SK-N-SH treated with all-trans-retinoic acid at 6 μM for 48 hours (cell line): Measurements from ENCODE around the gene TTC17.
"Not testable (repeated sequence)": the region's sequence is repeated elsewhere in the genome, so short reads cannot be mapped to it uniquely, and the experiment has no call there.

ENCODE experiments used
- ATAC-seq: fragments of 200-7000 bp; cut with Tn5 transposase; 3 replicates; pipeline ENCODE4 v1.9.1; 2020; ENCODE audit warnings: mild to moderate bottlenecking, moderate library complexity
- ARNTL ChIP-seq: fragments of 450-650 bp; formaldehyde crosslinking; IDR thresholded peaks from 2 replicates; pipeline ENCODE4 v1.5.0; 2020; ENCODE audit warnings: low read depth, mild to moderate bottlenecking, moderate library complexity, borderline replicate concordance
- BACH2 ChIP-seq: fragments of 250-450 bp; sonication (Bioruptor Pico); IDR thresholded peaks from 2 replicates; pipeline ENCODE4 v1.9.0; 2021; ENCODE audit warnings: mild to moderate bottlenecking, borderline replicate concordance
- CSDC2 ChIP-seq: fragments of 250-450 bp; sonication (Bioruptor Pico); IDR thresholded peaks from 2 replicates; pipeline ENCODE4 v1.5.0; 2020; ENCODE audit warnings: mild to moderate bottlenecking, moderate library complexity
- ESRRG ChIP-seq: fragments of 250-450 bp; sonication (Bioruptor Pico); IDR thresholded peaks from 2 replicates; pipeline ENCODE4 v1.6.1; 2021; ENCODE audit warnings: mild to moderate bottlenecking
- GLIS3 ChIP-seq: fragments of 250-450 bp; sonication (Bioruptor Pico); IDR thresholded peaks from 2 replicates; pipeline ENCODE4 v1.5.0; 2020; ENCODE audit warnings: mild to moderate bottlenecking, moderate library complexity
- ISL1 ChIP-seq: fragments of 250-450 bp; sonication (Bioruptor Pico); IDR thresholded peaks from 2 replicates; pipeline ENCODE4 v2.1.2; 2022; ENCODE audit warnings: mild to moderate bottlenecking, moderate library complexity
- OSR1 ChIP-seq: fragments of 250-450 bp; sonication (Bioruptor Pico); IDR thresholded peaks from 2 replicates; pipeline ENCODE4 v1.8.0; 2022; ENCODE audit warnings: moderate library complexity, mild to moderate bottlenecking, inconsistent platforms
- POU6F1 ChIP-seq: fragments of 250-450 bp; sonication (Bioruptor Pico); IDR thresholded peaks from 2 replicates; pipeline ENCODE4 v1.8.0; 2021; ENCODE audit warnings: low read depth, mild to moderate bottlenecking, moderate library complexity, borderline replicate concordance
- PPARA ChIP-seq: fragments of 250-450 bp; sonication (Bioruptor Pico); IDR thresholded peaks from 2 replicates; pipeline ENCODE4 v1.5.0; 2020; ENCODE audit warnings: mild to moderate bottlenecking, borderline replicate concordance
- RARB ChIP-seq: fragments of 250-450 bp; sonication (Bioruptor Pico); IDR thresholded peaks from 2 replicates; pipeline ENCODE4 v1.8.0; 2021; ENCODE audit warnings: mild to moderate bottlenecking, moderate library complexity
- SNAI2 ChIP-seq: fragments of 250-450 bp; sonication (Bioruptor Pico); IDR thresholded peaks from 2 replicates; pipeline ENCODE4 v1.5.0; 2020; ENCODE audit warnings: mild to moderate bottlenecking, moderate library complexity
- TCF4 ChIP-seq: fragments of 250-450 bp; sonication (Bioruptor Pico); IDR thresholded peaks from 2 replicates; pipeline ENCODE4 v1.8.0; 2021; ENCODE audit warnings: mild to moderate bottlenecking, moderate library complexity, borderline replicate concordance
- TOX ChIP-seq: fragments of 250-450 bp; sonication (Bioruptor Pico); IDR thresholded peaks from 2 replicates; pipeline ENCODE4 v1.8.0; 2021; ENCODE audit warnings: mild to moderate bottlenecking, moderate library complexity, borderline replicate concordance
- TSHZ2 ChIP-seq: fragments of 250-450 bp; sonication (Bioruptor Pico); IDR thresholded peaks from 2 replicates; pipeline ENCODE4 v1.5.0; 2020; ENCODE audit warnings: mild to moderate bottlenecking, moderate library complexity
- ZC3H10 ChIP-seq: fragments of 250-450 bp; sonication (Bioruptor Pico); IDR thresholded peaks from 2 replicates; pipeline ENCODE4 v1.5.1; 2021; ENCODE audit warnings: mild to moderate bottlenecking, moderate library complexity
- ZFP3 ChIP-seq: fragments of 250-450 bp; sonication (Bioruptor Pico); IDR thresholded peaks from 2 replicates; pipeline ENCODE4 v1.5.0; 2020; ENCODE audit warnings: mild to moderate bottlenecking, moderate library complexity
- ZFP30 ChIP-seq: fragments of 450-650 bp; formaldehyde crosslinking; IDR thresholded peaks from 2 replicates; pipeline ENCODE4 v1.5.0; 2022; ENCODE audit warnings: mild to moderate bottlenecking, moderate library complexity
- ZNF565 ChIP-seq: fragments of 450-650 bp; formaldehyde crosslinking; conservative IDR thresholded peaks from 2 replicates; pipeline ENCODE4 v1.5.0; 2020; ENCODE audit warnings: low read depth, mild to moderate bottlenecking, moderate library complexity
- ZNF70 ChIP-seq: fragments of 450-650 bp; formaldehyde crosslinking; IDR thresholded peaks from 2 replicates; pipeline ENCODE4 v1.5.0; 2020; ENCODE audit warnings: mild to moderate bottlenecking, moderate library complexity
- ZNF8 ChIP-seq: fragments of 450-650 bp; formaldehyde crosslinking; IDR thresholded peaks from 2 replicates; pipeline ENCODE4 v1.5.0; 2020; ENCODE audit warnings: mild to moderate bottlenecking, moderate library complexity
- TF ChIP-seq, protein P1 (sequence below): fragments of 250-450 bp; sonication (Bioruptor Pico); IDR thresholded peaks from 2 replicates; pipeline ENCODE4 v1.8.0; 2020; ENCODE audit warnings: mild to moderate bottlenecking, moderate library complexity, borderline replicate concordance
- TF ChIP-seq, protein P2 (sequence below): fragments of 250-450 bp; sonication (Bioruptor Pico); IDR thresholded peaks from 2 replicates; pipeline ENCODE4 v1.5.1; 2021; ENCODE audit warnings: mild to moderate bottlenecking, moderate library complexity
- TF ChIP-seq, protein P3 (sequence below): fragments of 250-450 bp; sonication (Bioruptor Pico); IDR thresholded peaks from 2 replicates; pipeline ENCODE4 v1.5.1; 2020; ENCODE audit warnings: low read depth, mild to moderate bottlenecking, moderate library complexity

The TTC17 gene

GRCh38 chr11:43397251-43397650 is 38.5 kb downstream of the TTC17 start:
- TF ChIP-seq ESRRG (CRISPR knock-in tag) (no peak), ZNF565 (no peak), ISL1 (no peak), ZC3H10 (CRISPR knock-in tag) (no peak), ARNTL (CRISPR knock-in tag) (no peak), OSR1 (CRISPR knock-in tag) (no peak), ZNF8 (CRISPR knock-in tag) (no peak), SNAI2 (CRISPR knock-in tag) (no peak), TSHZ2 (CRISPR knock-in tag) (no peak), BACH2 (CRISPR knock-in tag) (no peak), PPARA (CRISPR knock-in tag) (no peak), GLIS3 (CRISPR knock-in tag) (no peak), TCF4 (no peak), CSDC2 (no peak), ZNF70 (CRISPR knock-in tag) (no peak), POU6F1 (CRISPR knock-in tag) (no peak)
- TF ChIP-seq, protein P1, sequence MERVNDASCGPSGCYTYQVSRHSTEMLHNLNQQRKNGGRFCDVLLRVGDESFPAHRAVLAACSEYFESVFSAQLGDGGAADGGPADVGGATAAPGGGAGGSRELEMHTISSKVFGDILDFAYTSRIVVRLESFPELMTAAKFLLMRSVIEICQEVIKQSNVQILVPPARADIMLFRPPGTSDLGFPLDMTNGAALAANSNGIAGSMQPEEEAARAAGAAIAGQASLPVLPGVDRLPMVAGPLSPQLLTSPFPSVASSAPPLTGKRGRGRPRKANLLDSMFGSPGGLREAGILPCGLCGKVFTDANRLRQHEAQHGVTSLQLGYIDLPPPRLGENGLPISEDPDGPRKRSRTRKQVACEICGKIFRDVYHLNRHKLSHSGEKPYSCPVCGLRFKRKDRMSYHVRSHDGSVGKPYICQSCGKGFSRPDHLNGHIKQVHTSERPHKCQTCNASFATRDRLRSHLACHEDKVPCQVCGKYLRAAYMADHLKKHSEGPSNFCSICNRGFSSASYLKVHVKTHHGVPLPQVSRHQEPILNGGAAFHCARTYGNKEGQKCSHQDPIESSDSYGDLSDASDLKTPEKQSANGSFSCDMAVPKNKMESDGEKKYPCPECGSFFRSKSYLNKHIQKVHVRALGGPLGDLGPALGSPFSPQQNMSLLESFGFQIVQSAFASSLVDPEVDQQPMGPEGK (CRISPR knock-in tag): no peak
- TF ChIP-seq, protein P2, sequence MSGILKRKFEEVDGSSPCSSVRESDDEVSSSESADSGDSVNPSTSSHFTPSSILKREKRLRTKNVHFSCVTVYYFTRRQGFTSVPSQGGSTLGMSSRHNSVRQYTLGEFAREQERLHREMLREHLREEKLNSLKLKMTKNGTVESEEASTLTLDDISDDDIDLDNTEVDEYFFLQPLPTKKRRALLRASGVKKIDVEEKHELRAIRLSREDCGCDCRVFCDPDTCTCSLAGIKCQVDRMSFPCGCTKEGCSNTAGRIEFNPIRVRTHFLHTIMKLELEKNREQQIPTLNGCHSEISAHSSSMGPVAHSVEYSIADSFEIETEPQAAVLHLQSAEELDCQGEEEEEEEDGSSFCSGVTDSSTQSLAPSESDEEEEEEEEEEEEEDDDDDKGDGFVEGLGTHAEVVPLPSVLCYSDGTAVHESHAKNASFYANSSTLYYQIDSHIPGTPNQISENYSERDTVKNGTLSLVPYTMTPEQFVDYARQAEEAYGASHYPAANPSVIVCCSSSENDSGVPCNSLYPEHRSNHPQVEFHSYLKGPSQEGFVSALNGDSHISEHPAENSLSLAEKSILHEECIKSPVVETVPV (CRISPR knock-in tag): no peak
- peak; percentile 60 for ATAC-seq

DNA sequence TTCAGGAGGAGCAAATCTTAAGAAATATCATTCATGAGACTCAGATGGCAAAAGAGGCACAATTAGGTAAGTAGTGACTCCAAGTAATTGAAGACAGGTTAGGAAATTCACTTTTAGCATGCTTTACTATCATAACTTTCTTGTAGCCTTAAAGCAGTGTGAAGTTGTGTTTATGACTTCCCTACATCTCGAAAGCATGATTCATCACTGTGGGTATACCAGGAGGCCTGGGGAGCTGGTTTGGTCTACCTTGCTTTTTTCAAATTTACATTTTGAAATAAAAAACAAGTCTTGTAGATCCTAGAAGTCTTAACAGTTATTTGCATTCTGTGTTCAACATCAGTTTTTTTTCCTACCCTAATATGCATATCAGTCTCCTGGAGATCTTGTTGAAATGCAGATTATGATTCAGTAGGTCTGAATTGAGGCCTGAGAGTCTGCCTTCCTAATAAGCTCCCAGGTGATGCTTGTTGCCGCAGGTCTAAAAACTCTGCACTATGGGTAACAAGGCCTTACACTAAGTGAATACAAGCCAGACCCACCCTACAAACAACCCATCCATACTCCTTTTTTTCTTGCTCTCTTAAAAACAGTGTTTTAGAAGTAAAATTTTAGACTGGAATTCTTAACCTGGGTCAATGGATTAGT is 41.4 kb downstream of the TTC17 start:
- TF ChIP-seq ZFP3 (CRISPR knock-in tag): no peak
- TF ChIP-seq, all 23 proteins: peak for 0
- no peak for ATAC-seq

DNA sequence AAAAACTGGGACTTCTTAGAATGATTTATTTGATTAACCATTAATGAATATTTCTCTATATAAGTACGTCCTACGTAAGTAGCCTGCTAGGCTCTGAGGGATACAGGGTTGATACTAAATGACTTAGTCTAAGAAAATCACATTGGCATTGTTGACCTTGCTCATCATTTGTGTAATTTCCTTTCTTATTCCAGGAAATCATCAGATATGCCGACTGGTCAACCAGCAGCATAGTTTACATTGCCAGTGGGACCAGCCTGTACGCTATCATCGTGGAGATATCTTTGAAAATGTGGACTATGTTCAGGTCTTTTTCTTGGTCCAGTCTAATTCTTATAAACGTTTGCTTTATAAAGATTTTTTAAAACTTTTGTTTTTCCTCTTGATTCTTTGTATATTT is 42.5 kb downstream of the TTC17 start:
- ATAC-seq: no peak
- TF ChIP-seq TOX (CRISPR knock-in tag) (no peak), ESRRG (CRISPR knock-in tag) (no peak), BACH2 (CRISPR knock-in tag) (no peak), SNAI2 (CRISPR knock-in tag) (no peak), RARB (CRISPR knock-in tag) (no peak), ZNF70 (CRISPR knock-in tag) (no peak), ZFP30 (CRISPR knock-in tag) (no peak), ZFP3 (CRISPR knock-in tag) (no peak), ZNF565 (no peak), ZNF8 (CRISPR knock-in tag) (no peak), POU6F1 (CRISPR knock-in tag) (no peak), TCF4 (no peak), OSR1 (CRISPR knock-in tag) (no peak)
- TF ChIP-seq, protein P1 (CRISPR knock-in tag): no peak
- TF ChIP-seq, protein P3, sequence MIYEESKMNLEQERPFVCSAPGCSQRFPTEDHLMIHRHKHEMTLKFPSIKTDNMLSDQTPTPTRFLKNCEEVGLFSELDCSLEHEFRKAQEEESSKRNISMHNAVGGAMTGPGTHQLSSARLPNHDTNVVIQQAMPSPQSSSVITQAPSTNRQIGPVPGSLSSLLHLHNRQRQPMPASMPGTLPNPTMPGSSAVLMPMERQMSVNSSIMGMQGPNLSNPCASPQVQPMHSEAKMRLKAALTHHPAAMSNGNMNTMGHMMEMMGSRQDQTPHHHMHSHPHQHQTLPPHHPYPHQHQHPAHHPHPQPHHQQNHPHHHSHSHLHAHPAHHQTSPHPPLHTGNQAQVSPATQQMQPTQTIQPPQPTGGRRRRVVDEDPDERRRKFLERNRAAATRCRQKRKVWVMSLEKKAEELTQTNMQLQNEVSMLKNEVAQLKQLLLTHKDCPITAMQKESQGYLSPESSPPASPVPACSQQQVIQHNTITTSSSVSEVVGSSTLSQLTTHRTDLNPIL (CRISPR knock-in tag): no peak
- TF ChIP-seq, all 23 proteins: peak for 0

DNA sequence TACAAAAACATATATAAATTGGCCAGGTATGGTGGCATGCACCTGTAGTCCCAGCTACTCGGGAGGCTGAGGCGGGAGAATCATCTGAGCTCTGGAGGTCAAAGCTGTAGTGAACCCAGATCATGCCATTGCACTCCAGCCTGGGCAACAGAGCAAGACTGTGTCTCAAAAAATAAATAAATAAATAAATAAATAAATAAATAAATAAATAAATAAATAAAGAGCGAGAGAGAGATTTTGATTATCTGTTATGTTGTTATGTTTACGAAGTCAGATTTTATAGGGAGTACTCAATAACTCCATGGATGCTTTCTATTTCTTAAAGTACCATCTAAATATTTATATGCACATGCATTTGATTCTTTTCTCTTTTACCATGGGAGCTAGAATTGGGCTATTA is 43.1 kb downstream of the TTC17 start:
- ATAC-seq: not testable (repeated sequence)
